HG03378 (cell line): ENCODE data around the gene BPI.
"Not testable (repeated sequence)": the region's sequence is repeated elsewhere in the genome, so short reads cannot be mapped to it uniquely, and the experiment has no call there.

Source experiments
- ATAC-seq: cut with Tn5 transposase; IDR thresholded peaks from one replicate; pipeline ENCODE4 v1.9.1; 2021; ENCODE audit warnings: mild to moderate bottlenecking, moderate library complexity; ENCODE audit not compliant: unreplicated experiment

The BPI gene

DNA sequence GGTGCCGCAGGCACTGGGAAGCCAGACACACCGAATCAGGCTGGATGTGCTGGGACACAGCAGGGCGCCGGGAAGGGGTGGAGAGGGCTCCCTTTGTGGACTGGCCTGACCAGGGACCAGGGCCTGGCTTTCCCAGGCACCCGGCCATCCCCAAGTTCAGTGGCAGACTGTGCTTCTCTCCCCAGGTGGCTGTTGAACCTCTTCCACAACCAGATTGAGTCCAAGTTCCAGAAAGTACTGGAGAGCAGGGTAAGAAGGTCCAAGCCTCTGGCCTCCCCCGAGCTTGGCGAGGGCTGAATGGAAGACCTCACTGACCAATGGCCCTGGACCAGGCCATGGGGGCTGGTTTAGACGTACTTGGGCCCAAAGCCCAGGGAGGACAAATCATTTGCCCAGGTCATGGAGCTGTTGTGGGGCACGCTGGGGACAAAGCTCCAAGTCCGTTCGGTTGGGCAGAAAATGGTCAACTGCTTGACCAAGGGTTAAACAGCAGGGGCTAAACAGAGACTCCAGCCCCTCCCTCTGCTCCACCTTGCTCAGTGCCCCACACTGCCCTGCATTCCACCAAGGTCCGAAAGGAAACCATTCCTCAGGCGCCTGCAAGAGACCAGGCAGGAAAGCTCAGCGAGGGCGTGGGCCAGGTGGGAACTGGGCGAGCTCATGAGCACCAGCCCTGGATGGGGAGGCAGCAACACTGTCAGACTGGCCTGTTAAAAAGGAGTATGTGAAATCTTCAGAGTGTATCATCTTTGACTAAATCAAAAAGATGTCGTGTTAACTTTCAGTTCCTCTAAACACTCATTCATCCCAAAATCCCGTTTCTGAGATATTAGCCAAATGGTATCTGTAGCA is 51.4 kb downstream of the BPI start:
- no peak for ATAC-seq

DNA sequence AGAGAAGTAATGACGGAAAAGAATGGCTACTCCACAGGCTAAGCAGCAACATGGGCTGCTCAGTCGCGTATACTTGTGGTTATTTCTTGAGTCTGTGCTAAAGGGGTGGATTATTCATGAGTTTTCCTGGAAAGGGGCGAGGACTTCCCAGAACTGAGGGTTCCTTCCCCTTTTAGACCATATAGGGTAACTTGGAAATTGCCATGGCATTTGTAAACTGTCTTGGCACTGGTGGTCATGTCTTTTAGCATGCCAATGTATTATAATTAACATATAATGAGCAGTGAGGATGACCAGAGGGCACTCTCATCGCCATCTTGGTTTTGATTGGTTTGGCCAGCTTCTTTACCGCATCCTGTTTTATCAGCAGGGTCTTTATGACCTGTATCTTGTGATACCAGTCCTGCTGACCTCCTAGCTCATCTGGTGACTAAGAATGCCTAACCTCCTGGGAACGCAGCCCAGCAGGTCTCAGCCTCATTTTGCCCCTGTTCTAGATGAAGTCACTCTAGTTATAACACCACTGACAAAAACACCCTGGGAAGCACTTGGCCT is 53.8 kb downstream of the BPI start:
- no peak for ATAC-seq

DNA sequence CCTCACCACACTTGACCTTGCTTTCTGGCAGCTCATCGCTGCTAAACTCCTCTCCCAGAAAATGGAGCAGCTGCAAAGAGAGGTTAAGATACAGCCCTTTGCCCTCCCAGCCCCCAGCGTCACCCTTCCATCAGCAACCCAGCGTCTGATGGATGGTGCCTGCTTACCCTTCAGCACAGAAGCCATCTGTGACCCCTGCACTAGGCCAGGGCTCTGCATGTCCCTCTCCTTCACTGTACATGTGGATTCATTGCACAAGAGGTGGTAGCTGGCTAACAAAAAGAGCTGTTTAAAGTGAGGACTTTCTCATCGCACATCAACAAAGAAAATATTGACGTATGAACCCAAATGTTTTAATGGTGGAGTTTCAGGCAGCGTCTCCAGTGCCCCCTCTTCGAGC is 54.6 kb downstream of the BPI start:
- no peak for ATAC-seq

DNA sequence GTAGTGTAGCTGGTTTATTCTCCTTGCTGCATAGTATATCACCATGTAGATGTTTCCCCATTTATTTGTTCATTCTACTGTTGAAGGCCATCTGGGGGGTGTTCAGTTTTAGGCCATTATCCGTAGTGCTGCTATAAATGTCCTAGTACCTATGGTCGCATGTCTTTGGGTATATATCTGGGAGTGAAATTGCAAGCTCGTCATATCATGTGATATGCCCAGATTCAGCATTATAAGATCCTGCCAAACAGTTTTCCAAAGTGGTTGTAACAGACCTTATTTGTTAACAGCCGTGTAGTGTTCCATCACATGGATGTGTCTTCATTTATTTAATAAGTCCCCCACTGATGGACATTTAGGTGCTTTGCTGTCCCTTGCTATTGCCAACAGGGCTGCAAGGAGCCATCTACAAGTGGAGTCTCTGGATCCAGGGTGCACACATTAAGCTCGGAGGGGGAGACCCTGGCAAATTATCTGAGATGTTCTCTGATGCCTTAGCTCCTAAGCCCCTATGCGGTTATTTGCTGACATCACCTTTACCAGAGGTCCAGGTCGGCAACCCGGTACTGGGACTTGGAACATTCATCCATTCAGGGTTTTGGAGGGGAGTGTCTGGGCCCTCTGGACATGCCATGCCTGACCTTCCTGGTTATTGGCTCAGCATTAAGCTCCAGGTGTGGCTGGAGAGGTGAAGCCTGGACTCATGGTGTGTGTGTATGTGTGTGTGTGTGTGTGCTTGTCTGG is 59.2 kb downstream of the BPI start:
- no peak for ATAC-seq

DNA sequence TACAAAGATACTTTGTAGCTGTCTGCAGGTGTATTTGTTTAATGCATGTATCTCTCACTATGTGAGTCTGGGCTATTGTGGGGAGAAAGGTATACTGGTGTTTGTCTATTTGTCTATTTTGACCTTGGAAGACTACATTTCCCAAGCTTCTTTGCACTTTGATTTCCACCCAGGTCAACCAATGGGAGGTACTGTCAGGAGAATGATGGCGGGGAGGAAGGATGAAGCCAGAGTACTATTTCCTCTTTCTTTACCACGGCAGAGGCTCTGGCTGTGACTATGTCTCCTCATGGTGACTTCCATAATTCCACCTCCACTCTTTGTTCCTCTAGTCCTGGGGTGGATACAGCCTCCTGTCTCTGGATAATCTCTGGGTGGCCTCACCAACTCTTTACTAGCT is 65.4 kb downstream of the BPI start:
- no peak for ATAC-seq

DNA sequence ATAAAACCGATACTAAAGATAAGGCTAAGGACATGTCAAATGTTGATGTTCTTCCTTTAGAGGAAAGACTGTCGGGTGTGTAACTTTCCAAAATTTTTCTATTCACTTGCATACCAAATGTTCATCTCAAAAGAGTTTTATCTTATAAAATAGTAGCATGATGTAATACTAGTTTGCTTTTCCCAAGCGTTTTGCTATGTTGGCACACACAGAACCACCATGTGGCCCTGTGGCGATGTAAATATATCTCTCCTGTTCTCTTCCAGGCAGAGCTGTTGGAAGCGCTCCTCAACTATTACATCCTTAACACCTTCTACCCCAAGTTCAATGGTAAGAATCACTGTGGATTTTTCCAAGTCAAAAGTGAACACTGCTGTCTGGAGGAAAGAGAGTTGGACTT is 68.8 kb downstream of the BPI start:
- ATAC-seq: no peak

DNA sequence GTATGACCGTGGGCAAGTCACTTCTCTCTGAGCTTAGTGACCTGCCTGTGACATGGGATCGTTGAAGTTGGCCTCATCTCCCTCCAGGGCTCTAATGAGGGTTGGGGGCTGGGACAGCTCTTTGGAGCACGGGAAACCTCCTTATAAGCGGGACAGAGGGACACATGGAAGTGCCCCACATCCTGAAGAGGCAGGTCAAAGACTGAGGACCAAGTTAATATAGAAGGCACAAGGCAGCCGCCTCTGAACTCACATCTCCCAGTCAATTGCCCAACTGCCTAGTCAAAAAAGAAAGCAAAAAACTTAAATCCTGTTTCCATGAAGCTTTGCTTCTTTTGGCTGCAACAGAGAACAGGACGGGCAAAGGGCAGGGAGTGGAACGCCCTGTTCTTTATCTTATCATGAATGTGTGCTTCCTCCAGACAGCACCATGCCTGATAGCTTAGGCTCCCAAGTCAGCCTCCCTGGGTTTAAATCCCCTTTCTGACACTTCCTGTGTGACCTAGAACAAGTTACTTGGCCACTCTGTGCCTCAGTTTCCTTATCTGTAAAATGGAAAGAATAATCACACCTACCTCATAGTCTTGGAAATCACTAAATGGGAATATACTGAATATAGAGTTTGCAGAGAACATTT is 69.4 kb downstream of the BPI start:
- ATAC-seq: no peak

DNA sequence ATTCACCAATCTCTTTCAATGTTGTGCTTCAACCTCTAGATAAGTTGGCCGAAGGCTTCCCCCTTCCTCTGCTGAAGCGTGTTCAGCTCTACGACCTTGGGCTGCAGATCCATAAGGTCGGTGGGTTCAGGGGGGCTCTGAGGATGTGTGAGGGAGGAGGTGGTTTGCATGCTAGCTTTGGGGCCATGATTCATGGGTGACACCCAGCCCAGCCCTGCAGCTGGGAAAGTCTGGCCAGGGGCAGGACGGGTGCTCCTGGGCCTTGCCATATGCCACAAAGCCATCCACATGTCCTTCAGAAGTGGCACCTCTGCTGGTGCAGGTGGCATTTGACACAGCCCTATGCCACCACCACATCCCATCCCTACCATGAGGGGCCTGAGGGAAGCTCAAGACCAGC is 69.9 kb downstream of the BPI start:
- ATAC-seq: no peak

DNA sequence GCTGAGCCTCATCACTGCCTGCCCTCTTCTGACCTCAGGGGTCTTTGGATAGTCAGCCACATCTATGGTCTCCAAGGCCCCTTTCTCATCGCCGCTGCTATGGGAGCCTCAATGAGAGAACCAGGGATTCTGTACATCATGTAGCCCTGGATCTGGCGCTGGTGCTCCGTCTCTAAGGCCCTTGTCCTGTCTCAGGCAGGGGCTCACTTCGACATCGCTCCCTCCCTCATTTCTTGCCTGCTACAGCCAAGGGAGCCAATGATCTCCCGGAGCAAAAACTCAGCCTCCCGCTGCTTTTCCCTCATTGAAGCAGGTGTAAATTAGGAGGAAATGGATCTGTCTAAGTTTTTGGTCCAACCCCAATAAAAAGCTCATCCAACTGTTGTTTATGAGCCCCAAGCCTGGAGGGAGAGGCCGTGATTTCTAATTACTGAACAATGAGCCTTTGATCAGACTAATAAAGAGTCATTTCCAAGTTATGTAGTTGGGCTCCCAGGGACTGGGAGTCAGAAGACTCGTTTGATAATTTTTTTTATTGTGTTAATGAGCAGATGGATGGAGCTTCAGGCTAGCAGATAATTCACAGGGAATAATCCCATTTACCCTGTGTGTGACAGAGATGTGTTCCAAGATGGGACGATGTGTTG is 73.2 kb downstream of the BPI start:
- ATAC-seq: no peak

DNA sequence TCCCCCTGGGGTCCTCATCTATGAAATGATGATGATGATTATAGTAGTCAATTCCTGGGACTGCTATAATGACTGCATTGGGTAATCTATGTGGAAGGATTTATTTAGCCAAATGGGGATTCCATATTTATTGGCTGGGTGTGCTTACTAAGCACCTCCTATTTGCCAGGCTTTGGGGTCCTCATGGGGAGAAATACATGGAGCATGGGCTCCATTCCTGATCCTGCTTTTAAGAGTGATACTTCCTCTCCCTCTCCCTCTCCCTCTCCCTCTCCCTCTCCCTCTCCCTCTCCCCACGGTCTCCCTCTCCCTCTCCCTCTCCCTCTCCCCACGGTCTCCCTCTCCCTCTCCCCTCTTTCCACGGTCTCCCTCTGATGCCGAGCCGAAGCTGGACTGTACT is 73.9 kb downstream of the BPI start:
- not testable (repeated sequence) for ATAC-seq

DNA sequence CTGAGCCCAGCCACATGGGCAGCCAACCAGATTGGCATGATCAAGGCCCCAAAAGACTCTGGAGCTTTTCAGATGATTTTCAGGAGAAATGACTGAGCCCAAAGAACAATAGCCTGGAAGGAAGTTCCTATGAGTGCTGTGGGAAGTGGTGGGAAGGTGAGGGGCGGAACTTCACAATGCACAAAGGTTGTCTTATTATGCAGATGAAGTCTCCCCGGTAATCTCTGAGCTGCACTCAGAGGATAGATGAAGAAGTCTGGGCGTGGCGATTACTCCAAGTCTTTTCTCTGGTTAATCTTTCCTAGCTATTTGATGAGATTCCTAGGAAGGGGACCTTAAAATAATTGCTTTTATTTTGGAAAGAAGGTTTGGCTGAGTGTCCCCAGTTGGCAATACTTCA is 79.2 kb downstream of the BPI start:
- no peak for ATAC-seq

DNA sequence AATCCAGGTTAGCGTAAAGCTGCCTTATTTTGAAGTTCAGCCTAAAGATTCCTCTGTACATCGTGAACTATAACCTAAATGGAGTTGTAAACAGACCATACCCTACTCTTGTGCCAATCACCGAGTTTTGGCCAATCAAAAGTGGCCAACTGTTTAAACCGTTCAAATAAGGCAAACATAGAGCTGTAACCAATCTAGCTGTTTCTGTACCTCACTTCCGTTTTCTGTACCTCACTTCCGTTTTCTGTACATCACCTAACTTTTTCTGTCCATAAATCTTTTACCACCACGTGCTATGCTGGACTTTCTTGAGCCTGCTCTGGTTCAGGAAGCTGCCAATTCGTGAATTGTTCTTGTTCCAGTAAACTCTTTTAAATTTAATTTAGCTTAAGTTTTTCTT is 82.0 kb downstream of the BPI start:
- no peak for ATAC-seq

DNA sequence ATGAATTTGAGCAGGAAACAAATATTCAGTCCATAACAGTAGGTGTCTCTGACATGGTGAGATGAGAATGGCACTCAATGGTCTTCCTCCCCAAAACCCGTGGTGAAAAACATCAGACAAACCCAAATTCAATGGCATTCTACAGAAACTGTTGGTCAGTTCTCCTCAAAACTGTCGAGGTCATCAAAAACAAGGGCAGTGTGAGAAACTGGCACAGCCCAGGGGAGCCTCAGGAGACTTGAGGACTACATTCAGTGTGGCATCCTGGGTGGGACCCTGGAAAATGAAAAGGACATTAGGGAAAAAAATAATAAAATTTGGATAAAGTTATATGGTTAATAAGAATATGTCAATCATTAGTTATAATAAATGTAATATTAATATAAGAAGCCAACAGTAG is 82.9 kb downstream of the BPI start:
- no peak for ATAC-seq
